Stimulated activated CD4-positive, alpha-beta T cell treated with anti-CD3 and anti-CD28 coated beads, Interleukin-2, amount 100 ng/mL, for 24 hours (primary cell): ENCODE results near the gene IFI27.
A peak's percentile ranks its signal among the peaks of the same experiment; 100 is the strongest.

ENCODE experiments used
- DNase-seq, 2 donors: peaks; one replicate each; pipeline ENCODE4 v3.0.0-alpha.2; 2020

Gene IFI27

GRCh38 chr14:94103554-94104150 lies 6.9 kb upstream of the IFI27 start:
- no peak for DNase-seq

- DNase-seq, result no peak
These were observed 5.8 kb upstream of the IFI27 start for GRCh38 chr14:94104731-94105130.

GRCh38 chr14:94109915-94110250 lies 653 bp upstream of the IFI27 start:
- no peak for DNase-seq

GRCh38 chr14:94111276-94112095 lies 950 bp downstream of the IFI27 start:
- no peak for DNase-seq

GRCh38 chr14:94112513-94113063 lies 2.1 kb downstream of the IFI27 start:
- DNase-seq, result no peak

- no peak for DNase-seq
These were observed 2.5 kb downstream of the IFI27 start for GRCh38 chr14:94113073-94113472.

- no peak for DNase-seq
These were observed 3.0 kb downstream of the IFI27 start for GRCh38 chr14:94113490-94113889.

GRCh38 chr14:94113908-94114588 lies 3.5 kb downstream of the IFI27 start:
- no peak for DNase-seq

GRCh38 chr14:94114589-94115057 lies 4.1 kb downstream of the IFI27 start:
- DNase-seq, result no peak

- DNase-seq, result no peak
These were observed 4.6 kb downstream of the IFI27 start for GRCh38 chr14:94115058-94115591.

- DNase-seq, result no peak
These were observed 5.1 kb downstream of the IFI27 start for GRCh38 chr14:94115631-94116030.

GRCh38 chr14:94116701-94117100 lies 6.2 kb downstream of the IFI27 start:
- no peak for DNase-seq

- DNase-seq, result no peak
These were observed 7.3 kb downstream of the IFI27 start for GRCh38 chr14:94117856-94118255.

GRCh38 chr14:94119071-94119470 lies 8.5 kb downstream of the IFI27 start:
- no peak for DNase-seq

GRCh38 chr14:94120667-94121340 lies 10.3 kb downstream of the IFI27 start:
- DNase-seq, result no peak

- no peak for DNase-seq
These were observed 10.9 kb downstream of the IFI27 start for GRCh38 chr14:94121485-94121884.

- DNase-seq, result peak in 1 of 2 donors; percentile 8
These were observed 11.9 kb downstream of the IFI27 start for GRCh38 chr14:94122438-94122837.

- peak in 1 of 2 donors; percentile 9 for DNase-seq
These were observed 12.8 kb downstream of the IFI27 start for GRCh38 chr14:94123296-94123695.

GRCh38 chr14:94123868-94124267 lies 13.3 kb downstream of the IFI27 start:
- DNase-seq, result no peak

GRCh38 chr14:94124582-94125377 lies 14.2 kb downstream of the IFI27 start:
- DNase-seq, result no peak

- no peak for DNase-seq
These were observed 15.3 kb downstream of the IFI27 start for GRCh38 chr14:94125659-94126418.
